NB4 (cell line): ENCODE measurements around the gene OPHN1.

Experiments used
- DNase-seq: peaks from one replicate; pipeline ENCODE4 v3.0.0; 2010; ENCODE audit warnings: low read depth
- H3K4me3 ChIP-seq: one replicate; pipeline ENCODE4 v1.5.1; 2011; ENCODE audit warnings: mild to moderate bottlenecking, low read depth, low read length, moderate library complexity
- MYC ChIP-seq: IDR thresholded peaks from 2 replicates; pipeline ENCODE4 v1.6.1; 2011; ENCODE audit warnings: low read depth, low read length
- POLR2A ChIP-seq: IDR thresholded peaks from 2 replicates; pipeline ENCODE4 v1.6.1; 2011; ENCODE audit warnings: mild to moderate bottlenecking; ENCODE audit not compliant: insufficient read length; ENCODE audit errors: extremely low read depth
- TF ChIP-seq, protein P1 (sequence below): IDR thresholded peaks from 2 replicates; pipeline ENCODE4 v1.6.1; 2011; ENCODE audit warnings: low read depth, low read length
- TF ChIP-seq, protein P2 (sequence below): IDR thresholded peaks from one replicate; pipeline ENCODE4 v1.5.1; 2012; ENCODE audit warnings: low read depth, low read length

The OPHN1 gene

GRCh38 chrX:68018248-68019203, 414.8 kb downstream of the OPHN1 start:
- no peak overlapping the region for H3K4me3 ChIP-seq
- TF ChIP-seq, protein P1, sequence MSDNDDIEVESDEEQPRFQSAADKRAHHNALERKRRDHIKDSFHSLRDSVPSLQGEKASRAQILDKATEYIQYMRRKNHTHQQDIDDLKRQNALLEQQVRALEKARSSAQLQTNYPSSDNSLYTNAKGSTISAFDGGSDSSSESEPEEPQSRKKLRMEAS = no peak
- TF ChIP-seq, protein P2, sequence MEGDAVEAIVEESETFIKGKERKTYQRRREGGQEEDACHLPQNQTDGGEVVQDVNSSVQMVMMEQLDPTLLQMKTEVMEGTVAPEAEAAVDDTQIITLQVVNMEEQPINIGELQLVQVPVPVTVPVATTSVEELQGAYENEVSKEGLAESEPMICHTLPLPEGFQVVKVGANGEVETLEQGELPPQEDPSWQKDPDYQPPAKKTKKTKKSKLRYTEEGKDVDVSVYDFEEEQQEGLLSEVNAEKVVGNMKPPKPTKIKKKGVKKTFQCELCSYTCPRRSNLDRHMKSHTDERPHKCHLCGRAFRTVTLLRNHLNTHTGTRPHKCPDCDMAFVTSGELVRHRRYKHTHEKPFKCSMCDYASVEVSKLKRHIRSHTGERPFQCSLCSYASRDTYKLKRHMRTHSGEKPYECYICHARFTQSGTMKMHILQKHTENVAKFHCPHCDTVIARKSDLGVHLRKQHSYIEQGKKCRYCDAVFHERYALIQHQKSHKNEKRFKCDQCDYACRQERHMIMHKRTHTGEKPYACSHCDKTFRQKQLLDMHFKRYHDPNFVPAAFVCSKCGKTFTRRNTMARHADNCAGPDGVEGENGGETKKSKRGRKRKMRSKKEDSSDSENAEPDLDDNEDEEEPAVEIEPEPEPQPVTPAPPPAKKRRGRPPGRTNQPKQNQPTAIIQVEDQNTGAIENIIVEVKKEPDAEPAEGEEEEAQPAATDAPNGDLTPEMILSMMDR = peak; percentile 48
- no peak for TF ChIP-seq POLR2A
- peak; percentile 35 for DNase-seq

DNA sequence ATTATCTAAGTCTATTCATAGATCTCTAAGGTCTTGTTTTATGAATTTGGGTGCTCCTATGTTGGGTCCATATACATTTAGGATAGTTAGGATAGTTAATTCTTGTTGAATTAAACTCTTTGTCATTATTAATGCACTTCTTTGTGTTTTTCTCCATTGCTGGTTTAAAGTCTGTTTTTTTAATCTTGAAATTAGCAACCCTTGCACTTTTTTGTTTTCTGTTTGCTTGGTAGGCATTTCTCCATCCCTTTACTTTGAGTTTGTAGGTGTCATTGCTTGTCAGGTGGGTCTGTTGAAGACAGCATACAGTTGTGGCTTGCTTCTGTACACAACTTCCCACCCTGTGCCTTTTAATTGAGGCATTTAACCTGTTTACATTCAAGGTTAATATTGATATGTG, 434.8 kb downstream of the OPHN1 start:
- H3K4me3 ChIP-seq = no peak overlapping the region
- no peak for DNase-seq
- TF ChIP-seq, protein P2 = no peak
- TF ChIP-seq MYC (no peak), POLR2A (no peak)
- TF ChIP-seq, protein P1 = no peak
